Tongue (tissue), 2 donors: ENCODE data around the gene ATP9B. TPM values are rescaled to one million over a fixed set of nuclear protein-coding genes. Genes with fewer than 3 reads are reported as not detected.

Source experiments
- DNase-seq: peaks from one replicate; pipeline ENCODE4 v3.0.0-alpha.2; 2015
- total RNA-seq: library from RNA; depleted of rRNA; stranded (reverse); fragments of >200 nt; gene quantifications from one replicate; pipeline ENCODE4 v1.2.3, GENCODE V29; 2014

ATP9B gene
- total RNA-seq, 1 donor from 2014 or later = 84.5 TPM

DNA sequence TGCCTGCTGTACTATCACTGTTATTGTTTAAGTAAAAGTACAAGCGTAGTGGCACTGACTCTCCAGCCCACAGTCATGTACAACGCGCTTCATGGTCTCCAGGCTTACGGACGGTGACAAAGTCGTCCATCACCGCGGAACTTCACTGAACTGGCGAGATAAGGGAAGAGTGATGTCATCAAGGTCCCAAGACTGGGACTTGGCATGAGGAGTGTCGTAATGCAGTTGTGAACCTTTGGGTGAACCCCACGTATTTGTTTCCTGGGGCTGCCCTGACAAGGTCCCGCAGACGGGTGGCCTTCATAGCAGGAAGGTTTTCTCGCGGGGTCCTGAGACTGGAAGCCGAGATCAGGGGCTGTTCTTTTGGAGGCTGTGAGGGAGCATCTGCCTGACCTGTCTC lies 343.8 kb downstream of the ATP9B start:
- DNase-seq = no peak

DNA sequence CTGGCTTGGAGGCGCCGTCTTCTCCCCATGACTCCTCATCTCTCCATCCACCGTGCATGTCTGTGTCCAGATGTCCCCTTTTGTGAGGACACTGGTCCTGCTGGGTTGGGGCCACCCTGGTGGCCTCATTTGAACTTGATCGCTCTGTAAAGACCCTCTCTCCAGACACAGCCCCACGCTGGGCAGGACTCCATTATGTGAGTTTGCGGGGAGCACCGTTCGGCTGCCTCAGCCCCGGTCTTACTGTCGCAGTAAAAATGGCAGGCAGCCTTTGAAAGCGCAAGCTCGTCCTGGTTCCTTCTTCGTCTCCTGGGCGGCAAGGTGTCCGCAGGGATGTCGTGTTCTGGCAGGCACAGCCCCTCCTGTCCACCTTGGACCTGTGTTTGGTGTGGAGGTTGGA lies 344.2 kb downstream of the ATP9B start:
- no peak for DNase-seq

DNA sequence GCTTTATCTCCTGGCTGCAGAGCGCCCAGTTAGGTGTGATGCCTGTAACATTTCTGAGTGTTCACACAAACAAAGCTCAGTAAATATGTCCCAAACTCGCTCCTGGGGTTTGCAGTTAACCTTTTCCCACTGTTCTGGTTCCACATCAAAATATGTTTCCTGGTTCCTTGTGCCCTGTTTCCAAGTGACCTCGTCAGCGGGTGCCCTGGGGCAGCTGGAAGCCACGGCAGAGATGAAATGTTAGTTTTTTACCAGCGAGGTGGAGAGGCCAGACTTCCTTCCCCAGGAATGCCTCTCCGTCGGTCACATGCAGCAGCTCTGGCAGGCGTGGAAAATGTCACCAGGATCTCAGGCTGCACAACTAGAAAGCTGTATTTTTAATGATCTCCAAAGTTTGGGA lies 344.7 kb downstream of the ATP9B start:
- DNase-seq = no peak

DNA sequence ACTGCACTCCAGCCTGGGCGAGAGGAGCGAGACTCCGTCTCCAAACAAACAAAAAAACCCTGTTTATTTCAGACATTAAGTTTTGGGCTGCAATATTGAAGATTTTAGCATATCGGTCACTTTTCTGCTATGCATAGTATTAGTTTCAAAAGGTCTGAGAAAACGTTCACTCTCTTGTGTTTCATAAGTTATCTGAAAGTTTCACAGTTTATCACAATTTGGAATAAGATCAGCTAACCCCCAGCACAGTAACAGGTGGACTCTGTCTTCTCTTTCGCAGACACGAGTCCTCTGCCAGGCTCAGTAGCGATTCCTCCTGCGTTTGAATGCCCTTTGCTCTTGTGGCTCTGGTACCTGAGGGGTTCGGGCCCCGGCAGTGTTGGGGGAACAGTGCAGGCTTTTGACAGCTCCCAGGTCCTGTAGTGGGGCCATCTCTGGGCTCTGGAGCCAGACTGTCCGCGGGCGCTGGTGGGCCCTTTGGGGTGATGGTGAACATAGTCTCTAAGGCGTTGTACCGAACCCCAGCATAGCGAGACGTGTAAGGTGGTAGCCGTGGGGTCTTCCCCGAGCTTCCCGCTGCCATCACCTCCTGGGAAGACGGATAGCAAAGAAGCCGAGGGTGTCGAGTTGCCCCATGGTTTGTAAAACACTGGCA lies 347.0 kb downstream of the ATP9B start:
- DNase-seq = no peak

GRCh38 chr18:79416677-79417052 lies 347.5 kb downstream of the ATP9B start:
- no peak for DNase-seq

DNA sequence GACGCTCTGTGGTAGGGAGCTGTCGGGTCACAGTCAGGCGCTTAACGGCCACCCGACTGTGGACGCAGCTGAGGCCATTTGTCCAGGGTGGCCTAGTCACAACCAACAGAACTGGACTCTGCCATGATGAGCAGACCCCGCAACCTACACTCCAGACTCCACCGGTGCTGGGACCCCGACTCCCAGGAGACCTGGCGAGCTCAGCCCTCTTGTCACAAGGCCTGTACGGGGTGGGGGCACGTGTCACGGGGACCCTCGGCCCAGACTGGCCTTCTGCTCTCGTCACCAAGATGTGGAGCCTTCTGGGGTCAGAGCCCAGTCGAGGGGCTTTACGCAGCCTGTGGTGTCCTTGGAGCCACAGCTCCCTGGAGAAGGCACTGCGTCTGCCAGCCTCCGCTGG lies 349.0 kb downstream of the ATP9B start:
- DNase-seq = no peak

DNA sequence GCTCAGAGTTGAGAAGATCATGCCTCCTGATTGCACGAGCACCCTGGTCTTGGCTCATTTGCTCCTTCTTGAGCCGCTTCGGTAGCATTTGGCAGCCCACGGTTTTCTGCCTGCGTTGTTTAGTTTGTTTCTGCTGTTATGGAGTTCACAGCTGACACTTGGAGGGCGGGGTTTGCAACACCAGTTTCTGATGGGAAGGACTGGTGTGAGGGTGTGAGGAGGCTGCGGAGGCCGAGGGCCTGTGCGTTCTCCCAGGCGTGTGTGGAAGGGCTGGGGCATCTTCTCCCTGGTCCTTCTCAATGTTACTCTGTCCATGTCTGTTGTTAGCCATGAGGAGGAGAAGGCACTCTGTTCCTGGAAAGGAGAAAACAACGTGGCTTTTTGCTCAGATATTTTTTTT lies 349.4 kb downstream of the ATP9B start:
- DNase-seq = no peak

DNA sequence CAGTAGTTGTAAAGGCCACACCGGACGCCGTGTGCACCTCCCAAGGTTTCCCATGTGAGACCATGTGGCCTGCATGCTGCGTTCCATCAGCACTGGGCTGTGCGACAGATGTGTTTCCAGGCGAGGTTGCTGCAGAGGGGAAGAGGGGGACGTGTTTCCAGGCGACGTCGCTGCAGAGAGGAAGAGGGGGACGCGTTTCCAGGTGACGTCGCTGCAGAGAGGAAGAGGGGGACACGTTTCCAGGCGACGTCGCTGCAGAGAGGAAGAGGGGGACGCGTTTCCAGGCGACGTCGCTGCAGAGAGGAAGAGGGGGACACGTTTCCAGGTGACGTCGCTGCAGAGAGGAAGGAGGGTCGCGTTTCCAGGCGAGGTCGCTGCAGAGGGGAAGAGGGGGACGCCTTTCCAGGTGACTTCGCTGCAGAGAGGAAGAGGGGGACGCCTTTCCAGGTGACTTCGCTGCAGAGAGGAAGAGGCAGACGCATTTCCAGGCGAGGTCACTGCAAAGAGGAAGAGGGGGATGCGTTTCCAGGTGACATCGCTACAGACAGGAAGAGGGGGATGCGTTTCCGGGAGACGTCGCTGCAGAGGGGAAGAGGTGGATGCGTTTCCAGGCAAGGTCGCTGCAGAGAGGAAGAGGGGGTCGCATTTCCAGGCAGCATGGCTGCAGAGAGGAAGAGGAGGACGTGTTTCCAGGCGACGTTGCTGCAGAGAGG lies 351.0 kb downstream of the ATP9B start:
- no peak for DNase-seq

DNA sequence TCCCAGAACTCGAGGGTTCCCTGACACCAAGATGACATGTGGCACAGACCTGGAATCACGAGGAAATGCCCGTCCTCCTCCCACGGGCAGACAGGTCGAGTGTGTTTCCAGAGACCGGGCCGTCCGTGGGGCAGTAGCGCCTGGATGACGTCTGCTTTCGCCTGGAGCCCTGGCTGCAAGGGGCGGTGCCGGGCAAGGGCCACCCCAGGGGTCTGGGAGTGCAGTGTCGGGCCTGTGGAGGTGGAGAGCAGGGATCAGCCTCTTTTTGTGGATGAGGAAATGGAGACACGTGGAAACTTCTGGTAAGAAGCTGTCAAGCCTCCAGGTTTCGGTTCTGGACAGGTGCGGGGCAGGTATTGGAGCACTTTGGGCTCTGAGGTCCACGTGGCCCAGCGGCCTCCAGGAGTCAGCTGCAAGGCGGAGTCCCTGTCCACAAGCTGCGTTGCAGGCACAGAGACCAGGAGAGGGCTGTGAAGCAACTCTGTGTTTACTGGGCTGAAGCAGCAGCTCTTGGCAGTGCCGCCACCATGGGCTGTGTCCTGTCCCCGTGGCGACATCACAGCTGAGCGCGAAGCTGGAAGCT lies 352.2 kb downstream of the ATP9B start:
- no peak for DNase-seq

DNA sequence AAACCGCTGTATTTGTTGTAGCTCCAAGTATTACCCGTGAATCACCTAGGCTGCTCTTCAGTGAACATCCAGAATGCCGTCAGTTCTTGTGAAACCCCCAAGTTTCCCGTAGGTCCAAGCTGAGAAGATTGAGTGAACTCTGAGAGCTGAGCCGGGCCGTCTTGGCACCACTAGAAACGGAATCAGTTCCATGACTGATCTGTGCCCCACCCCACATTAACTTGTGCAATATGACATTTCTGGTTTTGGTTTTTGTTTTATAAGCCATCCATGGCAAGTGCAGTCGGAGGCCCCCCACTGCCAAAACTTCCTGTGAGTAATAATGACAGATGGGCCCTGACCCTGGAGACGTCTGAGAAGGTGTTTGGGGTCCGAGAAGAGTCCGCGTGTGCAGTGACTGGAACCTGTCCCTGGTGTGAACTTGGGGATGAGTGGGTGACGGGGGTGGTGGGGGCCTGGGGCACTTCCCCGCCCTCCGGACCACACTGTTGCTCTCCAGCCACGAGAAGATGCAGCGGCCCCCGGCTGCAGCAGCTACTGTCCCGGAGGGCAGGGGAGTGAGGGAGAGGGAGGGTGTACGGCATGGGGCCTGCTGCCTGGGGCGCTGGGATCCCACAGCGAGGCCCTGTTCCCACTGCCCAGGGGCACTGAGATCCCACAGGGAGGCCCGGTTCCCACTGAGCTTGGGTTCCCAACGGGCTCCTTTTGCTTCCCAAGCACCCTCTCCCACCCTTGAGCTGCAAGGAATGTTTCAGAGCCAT lies 353.0 kb downstream of the ATP9B start:
- DNase-seq = no peak

DNA sequence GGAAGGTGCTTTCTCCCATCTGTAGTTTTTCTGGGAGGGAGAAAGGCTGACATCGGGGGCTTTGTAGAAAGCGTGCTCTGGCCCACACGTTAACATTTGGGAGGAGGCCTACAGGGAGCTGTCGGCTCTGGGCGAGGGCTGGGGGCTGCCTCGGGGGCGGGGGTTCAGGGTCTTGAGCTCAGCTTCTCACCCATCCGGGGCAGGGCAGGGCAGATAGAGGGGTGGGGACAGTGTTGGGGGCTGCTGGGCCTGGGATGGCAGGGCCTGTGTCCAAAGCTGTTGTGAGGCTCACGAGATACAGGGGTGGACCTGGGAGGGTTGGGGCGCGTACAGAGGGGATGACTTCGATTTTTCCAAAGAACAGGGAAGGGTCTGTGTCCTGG lies 353.6 kb downstream of the ATP9B start:
- no peak for DNase-seq

GRCh38 chr18:79423211-79424007 lies 354.2 kb downstream of the ATP9B start:
- no peak for DNase-seq

GRCh38 chr18:79424008-79424565 lies 354.9 kb downstream of the ATP9B start:
- no peak for DNase-seq

DNA sequence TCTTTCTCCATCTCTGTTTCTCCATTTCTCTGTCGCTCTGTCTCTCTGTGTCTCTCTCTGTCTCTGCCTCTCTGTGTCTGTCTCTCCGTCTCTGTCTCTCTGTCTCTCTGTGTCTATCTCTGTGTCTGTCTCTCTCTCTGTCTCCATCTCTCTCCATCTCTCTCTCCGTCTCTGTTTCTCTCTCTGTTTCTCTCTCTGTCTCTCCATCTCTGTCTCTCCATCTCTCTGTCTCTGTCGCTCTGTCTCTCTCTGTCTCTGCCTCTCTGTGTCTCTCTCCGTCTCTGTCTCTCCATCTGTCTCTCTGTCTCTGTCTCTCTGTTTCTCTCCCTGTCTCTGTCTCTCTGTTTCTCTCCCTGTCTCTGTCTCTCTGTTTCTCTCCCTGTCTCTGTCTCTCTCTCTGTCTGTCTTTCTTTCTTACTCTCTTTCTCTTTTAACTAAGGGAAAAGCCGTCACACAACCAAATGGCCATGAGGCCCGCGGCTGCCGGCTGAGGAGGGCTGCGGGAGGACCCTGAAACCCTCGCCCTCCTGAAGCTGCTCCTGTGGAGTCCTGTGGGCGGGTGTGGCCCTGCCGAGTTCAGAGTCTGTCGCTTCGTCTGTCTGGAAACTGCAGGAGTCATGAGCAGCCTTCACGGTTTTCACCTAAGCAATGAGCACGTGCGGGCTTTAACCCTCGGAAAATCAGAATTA lies 355.8 kb downstream of the ATP9B start:
- no peak for DNase-seq

DNA sequence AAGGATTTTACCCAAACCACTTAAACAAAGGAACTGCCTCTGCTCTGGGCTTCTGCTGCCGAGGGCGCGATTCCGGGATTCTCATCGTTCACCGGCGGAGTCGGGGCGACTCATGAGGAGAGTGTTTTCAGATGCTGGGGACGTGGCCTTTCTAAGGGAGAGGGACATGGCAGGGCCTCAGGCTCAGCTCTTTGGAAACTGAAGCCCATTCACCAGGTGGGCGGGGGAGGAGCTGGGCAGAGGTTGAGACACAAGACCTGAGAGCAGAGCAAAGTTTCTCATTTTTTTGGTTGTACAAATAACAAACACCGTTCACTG lies 356.3 kb downstream of the ATP9B start:
- DNase-seq = no peak

GRCh38 chr18:79426376-79427300 lies 357.4 kb downstream of the ATP9B start:
- no peak for DNase-seq

GRCh38 chr18:79427368-79428225 lies 358.4 kb downstream of the ATP9B start:
- no peak for DNase-seq
